GM12878 (cell line): ENCODE data around the gene SBNO1. TPM values are rescaled to one million over a fixed set of nuclear protein-coding genes. Genes with fewer than 3 reads are reported as not detected.

Experiments used
- ATAC-seq: fragments of 200-7000 bp; cut with Tn5 transposase; 3 replicates; pipeline ENCODE4 v1.9.1; 2020; ENCODE audit warnings: mild to moderate bottlenecking, moderate library complexity
- BruUV-seq: library from RNA; stranded (reverse); fragments of 400-500 nt; replicated peaks from 2 replicates; lab custom pipeline; 2021; lab: Mats Ljungman, UMichigan
- CTCF ChIA-PET: fragments of 300-600 bp; sonication (Branson Sonifier 250); formaldehyde crosslinking; extraction: SDS; loops from one replicate; lab custom pipeline; 2021; ENCODE audit warnings: inconsistent platforms; lab: Yijun Ruan, JAX
- POLR2A ChIA-PET: fragments of 350-600 bp; formaldehyde crosslinking; extraction: SDS; loops from one replicate; lab custom pipeline; 2021; ENCODE audit warnings: inconsistent platforms; lab: Charles Lee
- RAD21 ChIA-PET: fragments of 300-600 bp; sonication (Branson Sonifier 250); formaldehyde crosslinking; loops from one replicate; lab custom pipeline; 2023; ENCODE audit warnings: antibody characterized with exemption; ENCODE audit not compliant: unreplicated experiment; lab: Charles Lee
- SMC1A ChIA-PET: fragments of 300-600 bp; sonication (Branson Sonifier 250); formaldehyde crosslinking; loops from one replicate; lab custom pipeline; 2023; ENCODE audit not compliant: unreplicated experiment, uncharacterized antibody; lab: Charles Lee
- DNase-seq: peaks from one replicate; pipeline ENCODE4 v3.0.0-alpha.2; 2011; ENCODE audit warnings: low read depth, low spot score
- FAIRE-seq: peaks from 3 replicates; lab custom pipeline; 2011; peaks lifted over from hg19 to GRCh38; lab: Jason Lieb, UNC
- H2AFZ ChIP-seq: 2 replicates; pipeline ENCODE4 v1.6.0; 2011; ENCODE audit warnings: low read depth, low read length, control low read depth; ENCODE audit not compliant: control insufficient read depth
- H3K27ac ChIP-seq: 2 replicates; pipeline ENCODE4 v1.5.1; 2011; ENCODE audit warnings: control low read depth; ENCODE audit not compliant: control insufficient read depth, insufficient read depth
- H3K27me3 ChIP-seq, 2 experiments: replicated peaks in 1 of 2; 2 replicates each; pipeline versions ENCODE4 v1.6.0 to v1.6.1; 2011; ENCODE audit warnings: low read length in 1 of 2; ENCODE audit not compliant: control insufficient read depth in 2 of 2, insufficient read depth in 2 of 2
- H3K36me3 ChIP-seq, 2 experiments: 2 replicates each; pipeline ENCODE4 v1.5.1; 2011; ENCODE audit warnings: low read length in 1 of 2; ENCODE audit not compliant: control insufficient read depth in 2 of 2, insufficient read depth in 2 of 2
- H3K4me1 ChIP-seq: 2 replicates; pipeline ENCODE4 v1.6.1; 2011; ENCODE audit warnings: mild to moderate bottlenecking, low read length, moderate library complexity, mixed read lengths; ENCODE audit not compliant: control insufficient read depth, insufficient read depth
- H3K4me2 ChIP-seq: 2 replicates; pipeline ENCODE4 v1.6.0; 2011; ENCODE audit warnings: control low read depth; ENCODE audit not compliant: control insufficient read depth, insufficient read depth
- H3K4me3 ChIP-seq: fragments of 200-600 bp; sonication (generic); 2 replicates; pipeline ENCODE4 v1.5.1; 2016
- H3K79me2 ChIP-seq: 2 replicates; pipeline ENCODE4 v1.6.0; 2011; ENCODE audit warnings: low read length; ENCODE audit not compliant: control insufficient read depth, insufficient read depth
- H3K9ac ChIP-seq: 2 replicates; pipeline ENCODE4 v1.8.0; 2011; ENCODE audit warnings: low read length, control low read depth, mixed read lengths; ENCODE audit not compliant: control insufficient read depth, insufficient read depth
- H3K9me3 ChIP-seq: replicated peaks from 3 replicates; pipeline ENCODE4 v1.5.1; 2011; ENCODE audit warnings: mild to moderate bottlenecking, low read length; ENCODE audit not compliant: control insufficient read depth, insufficient read depth
- H4K20me1 ChIP-seq: 2 replicates; pipeline ENCODE4 v1.6.0; 2011; ENCODE audit not compliant: control insufficient read depth, insufficient read depth
- BHLHE40 ChIP-seq, 2 experiments: fragments of 450-650 bp in 1 of 2; IDR thresholded peaks; 2 replicates each; pipeline ENCODE4 v1.6.1; 2011 to 2017; ENCODE audit warnings: low read depth in 2 of 2, borderline replicate concordance in 1 of 2, improper control_type of control experiment in 1 of 2, low read length in 1 of 2, mild to moderate bottlenecking in 1 of 2
- IRF4 ChIP-seq: IDR thresholded peaks from 2 replicates; pipeline ENCODE4 v1.6.1; 2011; ENCODE audit warnings: low read depth, low read length
- MAX ChIP-seq: IDR thresholded peaks from 2 replicates; pipeline ENCODE4 v1.6.1; 2012; ENCODE audit warnings: low read depth, low read length, improper control_type of control experiment
- MEF2A ChIP-seq: IDR thresholded peaks from 2 replicates; pipeline ENCODE4 v1.6.1; 2011; ENCODE audit warnings: low read depth, mild to moderate bottlenecking, low read length, moderate library complexity; ENCODE audit not compliant: insufficient read depth
- NBN ChIP-seq: fragments of 450-650 bp; IDR thresholded peaks from 2 replicates; pipeline ENCODE4 v1.6.1; 2016
- NKRF ChIP-seq: fragments of 450-650 bp; conservative IDR thresholded peaks from 2 replicates; pipeline ENCODE4 v1.6.1; 2017; ENCODE audit warnings: mild to moderate bottlenecking, moderate library complexity
- POU2F2 ChIP-seq: IDR thresholded peaks from 3 replicates; pipeline ENCODE4 v1.6.1; 2011; ENCODE audit warnings: low read depth, mild to moderate bottlenecking, low read length, borderline replicate concordance
- TBL1XR1 ChIP-seq: IDR thresholded peaks from 2 replicates; pipeline ENCODE4 v1.6.1; 2012; ENCODE audit warnings: low read depth, low read length, improper control_type of control experiment
- ZNF24 ChIP-seq: fragments of 450-650 bp; IDR thresholded peaks from 2 replicates; pipeline ENCODE4 v1.6.1; 2017; ENCODE audit warnings: antibody characterized with exemption, mild to moderate bottlenecking
- WGBS: methylation state at CpG from one replicate; pipeline ENCODE4 v1.1.6; 2016; ENCODE audit warnings: low lambda C conversion rate; ENCODE audit not compliant: insufficient replicate concordance, insufficient coverage; ENCODE audit errors: missing lambda C conversion rate; 5-methylcytosine and 5-hydroxymethylcytosine counted together
- in situ Hi-C: fragments of 300-500 bp; cut with MboI; formaldehyde crosslinking; loops from 9 replicates; pipeline ENCODE4 v1.14.3; 2018; ENCODE audit warnings: mixed read lengths
- intact Hi-C: fragments of 100-400 bp; cut with micrococcal nuclease; formaldehyde crosslinking; loops from one replicate; pipeline ENCODE4 v1.14.2; 2022; ENCODE audit not compliant: unreplicated experiment
- polyA plus RNA-seq, 11 experiments: library from polyadenylated mRNA; depleted of rRNA in 4 of 11; unstranded in 6 of 11; stranded (reverse) in 5 of 11; fragments of >200 nt; fragmentation: Nextera tagmentation in 4 of 11; fragmentation: Illumina TruSeq in 1 of 11; extraction: Ambion mirVana in 4 of 11; extraction: Trizol in 1 of 11; gene quantifications; 1 replicate in 1 of 11; 2 replicates in 10 of 11; pipeline versions ENCODE4 v1.2.1 to v1.2.3, GENCODE V29; 2011 to 2016; ENCODE audit warnings: inconsistent platforms in 2 of 11, missing spikeins in 2 of 11, low read depth in 1 of 11
- total RNA-seq, 4 experiments: library from RNA; depleted of rRNA in 3 of 4; stranded (reverse); fragments of >200 nt in 3 of 4; fragmentation: Illumina TruSeq in 1 of 4; extraction: Trizol in 1 of 4; gene quantifications; 2 replicates each; pipeline versions ENCODE4 v1.2.1 to v1.2.3, GENCODE V29; 2013 to 2021
- TF ChIP-seq, protein P1 (sequence below), 3 experiments: IDR thresholded peaks in 2 of 3; conservative IDR thresholded peaks in 1 of 3; 2 replicates each; pipeline ENCODE4 v1.5.1; 2011; ENCODE audit warnings: low read depth in 3 of 3, low read length in 3 of 3, mild to moderate bottlenecking in 3 of 3, control low read depth in 2 of 3, moderate library complexity in 2 of 3, inconsistent platforms in 1 of 3, mixed read lengths in 1 of 3; ENCODE audit not compliant: control insufficient read depth in 2 of 3, insufficient read depth in 1 of 3; ENCODE audit errors: extremely low read depth in 1 of 3
- TF ChIP-seq, protein P2 (sequence below): fragments of 450-650 bp; IDR thresholded peaks from 2 replicates; pipeline ENCODE4 v1.6.1; 2017; ENCODE audit warnings: mild to moderate bottlenecking, moderate library complexity

The SBNO1 gene
- total and polyA plus RNA-seq, 10 of the 15 experiments (the other 5 are each of a cell fraction or from before 2014, with no cell fraction given) = 7.5 to 39.7 (median 20.9) TPM

DNA sequence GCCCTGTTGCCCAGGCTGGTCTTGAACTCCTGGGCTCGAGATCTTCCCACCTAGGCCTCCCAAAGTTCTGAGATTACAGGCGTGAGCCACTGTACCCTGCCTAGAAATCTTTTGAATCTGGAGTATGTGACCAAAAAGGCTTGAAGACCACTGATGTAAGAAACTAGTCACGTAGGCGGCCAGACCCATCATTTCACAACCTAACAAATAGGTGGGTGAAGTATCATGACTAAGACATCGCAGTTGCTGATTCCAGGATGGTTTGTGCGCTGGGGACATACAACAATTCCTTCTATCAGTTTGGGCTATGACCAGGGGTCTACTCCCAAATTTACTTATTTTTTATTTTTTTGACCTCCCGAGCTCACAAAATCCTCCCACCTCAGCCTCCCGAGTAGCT lies 81.2 kb downstream of the SBNO1 start:
- no peak for FAIRE-seq
- Histone ChIP-seq H3K27me3 (no peaks in the 10 kb centered on the region), H4K20me1 (no peaks in the 10 kb centered on the region), H3K79me2 (no peaks in the 10 kb centered on the region), H3K9me3 (no peaks in the 10 kb centered on the region), H3K4me3 (no peak overlapping the region), H3K27ac (no peak overlapping the region), H3K4me2 (no peak overlapping the region), H3K9ac (no peak overlapping the region), H3K4me1 (no peaks in the 10 kb centered on the region), H3K36me3 (no peaks in the 10 kb centered on the region), H2AFZ (no peak overlapping the region)
- TF ChIP-seq NBN = no peak
- no peak for TF ChIP-seq MEF2A
- TF ChIP-seq, protein P1, sequence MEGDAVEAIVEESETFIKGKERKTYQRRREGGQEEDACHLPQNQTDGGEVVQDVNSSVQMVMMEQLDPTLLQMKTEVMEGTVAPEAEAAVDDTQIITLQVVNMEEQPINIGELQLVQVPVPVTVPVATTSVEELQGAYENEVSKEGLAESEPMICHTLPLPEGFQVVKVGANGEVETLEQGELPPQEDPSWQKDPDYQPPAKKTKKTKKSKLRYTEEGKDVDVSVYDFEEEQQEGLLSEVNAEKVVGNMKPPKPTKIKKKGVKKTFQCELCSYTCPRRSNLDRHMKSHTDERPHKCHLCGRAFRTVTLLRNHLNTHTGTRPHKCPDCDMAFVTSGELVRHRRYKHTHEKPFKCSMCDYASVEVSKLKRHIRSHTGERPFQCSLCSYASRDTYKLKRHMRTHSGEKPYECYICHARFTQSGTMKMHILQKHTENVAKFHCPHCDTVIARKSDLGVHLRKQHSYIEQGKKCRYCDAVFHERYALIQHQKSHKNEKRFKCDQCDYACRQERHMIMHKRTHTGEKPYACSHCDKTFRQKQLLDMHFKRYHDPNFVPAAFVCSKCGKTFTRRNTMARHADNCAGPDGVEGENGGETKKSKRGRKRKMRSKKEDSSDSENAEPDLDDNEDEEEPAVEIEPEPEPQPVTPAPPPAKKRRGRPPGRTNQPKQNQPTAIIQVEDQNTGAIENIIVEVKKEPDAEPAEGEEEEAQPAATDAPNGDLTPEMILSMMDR (IDR thresholded peaks at IDR 0.05 in 2 of 3, conservative IDR thresholded peaks at IDR 0.05 in 1 of 3; ENCODE audit: control insufficient read depth in 2 of 3, extremely low read depth in 1 of 3, insufficient read depth in 1 of 3, low read depth in 3 of 3, low read length in 3 of 3) = no peak
- no peak for TF ChIP-seq TBL1XR1
- TF ChIP-seq ZNF24 = no peak
- no peak for TF ChIP-seq POU2F2
- no peak for TF ChIP-seq BHLHE40 (IDR thresholded peaks at IDR 0.05; ENCODE audit: borderline replicate concordance in 1 of 2, low read depth in 2 of 2, low read length in 1 of 2)
- TF ChIP-seq, protein P2, sequence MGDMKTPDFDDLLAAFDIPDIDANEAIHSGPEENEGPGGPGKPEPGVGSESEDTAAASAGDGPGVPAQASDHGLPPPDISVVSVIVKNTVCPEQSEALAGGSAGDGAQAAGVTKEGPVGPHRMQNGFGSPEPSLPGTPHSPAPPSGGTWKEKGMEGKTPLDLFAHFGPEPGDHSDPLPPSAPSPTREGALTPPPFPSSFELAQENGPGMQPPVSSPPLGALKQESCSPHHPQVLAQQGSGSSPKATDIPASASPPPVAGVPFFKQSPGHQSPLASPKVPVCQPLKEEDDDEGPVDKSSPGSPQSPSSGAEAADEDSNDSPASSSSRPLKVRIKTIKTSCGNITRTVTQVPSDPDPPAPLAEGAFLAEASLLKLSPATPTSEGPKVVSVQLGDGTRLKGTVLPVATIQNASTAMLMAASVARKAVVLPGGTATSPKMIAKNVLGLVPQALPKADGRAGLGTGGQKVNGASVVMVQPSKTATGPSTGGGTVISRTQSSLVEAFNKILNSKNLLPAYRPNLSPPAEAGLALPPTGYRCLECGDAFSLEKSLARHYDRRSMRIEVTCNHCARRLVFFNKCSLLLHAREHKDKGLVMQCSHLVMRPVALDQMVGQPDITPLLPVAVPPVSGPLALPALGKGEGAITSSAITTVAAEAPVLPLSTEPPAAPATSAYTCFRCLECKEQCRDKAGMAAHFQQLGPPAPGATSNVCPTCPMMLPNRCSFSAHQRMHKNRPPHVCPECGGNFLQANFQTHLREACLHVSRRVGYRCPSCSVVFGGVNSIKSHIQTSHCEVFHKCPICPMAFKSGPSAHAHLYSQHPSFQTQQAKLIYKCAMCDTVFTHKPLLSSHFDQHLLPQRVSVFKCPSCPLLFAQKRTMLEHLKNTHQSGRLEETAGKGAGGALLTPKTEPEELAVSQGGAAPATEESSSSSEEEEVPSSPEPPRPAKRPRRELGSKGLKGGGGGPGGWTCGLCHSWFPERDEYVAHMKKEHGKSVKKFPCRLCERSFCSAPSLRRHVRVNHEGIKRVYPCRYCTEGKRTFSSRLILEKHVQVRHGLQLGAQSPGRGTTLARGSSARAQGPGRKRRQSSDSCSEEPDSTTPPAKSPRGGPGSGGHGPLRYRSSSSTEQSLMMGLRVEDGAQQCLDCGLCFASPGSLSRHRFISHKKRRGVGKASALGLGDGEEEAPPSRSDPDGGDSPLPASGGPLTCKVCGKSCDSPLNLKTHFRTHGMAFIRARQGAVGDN = no peak
- TF ChIP-seq MAX = no peak
- no peak for TF ChIP-seq NKRF
- TF ChIP-seq IRF4 = no peak
- CTCF ChIA-PET = interaction anchor here (0.7 kb wide), 1 partner anchor 51 kb away, joined by 3 read pairs; no protein-coding TSS in a partner anchor
- BruUV-seq = no TSS peak
- POLR2A ChIA-PET = no interaction called here
- ATAC-seq = no peak
- intact Hi-C loops = no loop called here
- 60% methylated on average over 8 of the region's 8 CpGs for WGBS
- RAD21 ChIA-PET = no interaction called here
- in situ Hi-C loops = no loop called here
- no peak for DNase-seq
- SMC1A ChIA-PET = interaction anchor here (1.0 kb wide), 1 partner anchor 70 kb away, joined by 4 read pairs; no protein-coding TSS in a partner anchor
